Stimulated activated CD4-positive, alpha-beta T cell treated with anti-CD3 and anti-CD28 coated beads, TNF-alpha, amount 100 ng/mL, for 4 hours (primary cell): ENCODE results near the gene RAET1G.
"Not testable (repeated sequence)": the region's sequence is repeated elsewhere in the genome, so short reads cannot be mapped to it uniquely, and the experiment has no call there.

ENCODE experiments used
- DNase-seq, 3 experiments: peaks; one replicate each; pipeline ENCODE4 v3.0.0-alpha.2; 2020; ENCODE audit warnings: low read depth in 3 of 3

RAET1G gene

DNA sequence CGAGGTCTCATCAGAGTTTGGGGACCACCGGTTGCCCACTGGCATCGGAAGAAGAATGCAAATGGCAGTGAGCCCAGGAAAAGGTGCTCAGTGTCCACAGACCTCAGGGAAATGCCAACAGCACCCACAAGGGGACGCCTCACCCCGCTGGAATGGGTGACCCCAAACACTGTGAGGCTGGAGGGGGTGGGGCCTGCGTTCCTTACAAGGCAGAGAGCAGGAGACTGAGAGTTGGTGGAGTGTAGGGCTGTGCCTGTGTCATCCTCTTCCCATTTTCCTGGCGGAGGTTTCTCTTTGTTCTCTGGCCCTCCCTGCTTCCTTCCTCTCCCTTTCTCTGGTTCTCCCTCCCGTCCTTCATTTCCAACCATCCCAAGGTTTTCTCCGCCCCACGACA is 31.0 kb upstream of the RAET1G start:
- not testable (repeated sequence) for DNase-seq

DNA sequence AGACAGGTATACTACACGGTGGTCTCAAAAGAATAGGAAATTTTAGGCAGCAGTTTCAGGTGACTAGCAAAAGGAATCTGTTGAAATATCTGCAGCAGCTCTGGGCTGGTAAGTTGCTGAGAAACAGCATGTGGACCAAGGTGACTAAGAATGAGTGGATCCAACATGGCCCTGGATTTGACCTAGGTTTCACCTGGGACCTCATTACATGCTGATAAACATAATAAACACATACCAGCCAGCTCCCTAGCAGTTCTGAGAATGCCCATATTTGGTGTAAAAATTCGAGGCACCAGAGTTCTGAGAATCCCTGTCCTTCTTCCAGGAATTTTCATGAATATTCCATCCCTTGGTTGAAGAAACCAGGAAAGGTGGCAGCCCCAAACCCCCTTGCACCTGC is 30.5 kb upstream of the RAET1G start:
- DNase-seq = not testable (repeated sequence)

DNA sequence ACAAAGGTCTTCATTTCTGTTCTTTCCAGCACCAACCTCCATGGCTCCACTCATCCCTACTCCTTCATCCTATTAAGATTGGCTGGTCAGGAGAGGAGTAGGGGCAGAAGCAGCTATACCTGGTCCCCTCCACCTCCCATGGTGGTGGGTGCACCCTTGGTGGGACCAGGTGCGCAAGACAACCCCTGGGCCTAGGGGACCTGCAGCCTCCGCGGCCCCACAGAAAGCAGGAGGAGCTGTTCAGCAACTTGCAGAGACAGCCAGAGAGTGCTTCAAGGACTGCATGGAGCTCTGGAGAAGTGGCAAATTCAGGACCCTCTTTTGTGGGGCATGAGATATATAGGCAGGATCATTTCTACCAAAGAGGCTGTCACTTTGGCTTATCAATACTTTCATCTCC is 28.7 kb upstream of the RAET1G start:
- no peak for DNase-seq

DNA sequence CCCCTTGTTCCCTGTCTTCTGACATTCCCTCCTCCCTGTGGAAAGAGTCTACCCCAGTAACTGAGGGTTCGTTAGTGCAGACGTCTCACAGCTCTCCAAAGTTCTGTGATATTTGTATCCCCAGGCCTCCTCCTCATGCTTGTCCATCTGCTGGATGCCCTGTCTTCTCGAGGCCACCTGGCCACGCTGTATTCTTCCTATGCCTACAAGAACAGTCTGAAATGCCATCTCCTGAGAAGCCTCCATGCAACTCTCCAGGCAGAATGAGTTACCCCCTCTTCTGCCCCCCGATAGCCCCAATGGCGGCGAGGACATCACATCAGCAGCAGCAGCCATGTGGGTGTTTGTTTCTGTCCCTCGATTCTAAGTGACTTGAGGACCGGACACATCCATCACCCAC is 28.2 kb upstream of the RAET1G start:
- DNase-seq = no peak

DNA sequence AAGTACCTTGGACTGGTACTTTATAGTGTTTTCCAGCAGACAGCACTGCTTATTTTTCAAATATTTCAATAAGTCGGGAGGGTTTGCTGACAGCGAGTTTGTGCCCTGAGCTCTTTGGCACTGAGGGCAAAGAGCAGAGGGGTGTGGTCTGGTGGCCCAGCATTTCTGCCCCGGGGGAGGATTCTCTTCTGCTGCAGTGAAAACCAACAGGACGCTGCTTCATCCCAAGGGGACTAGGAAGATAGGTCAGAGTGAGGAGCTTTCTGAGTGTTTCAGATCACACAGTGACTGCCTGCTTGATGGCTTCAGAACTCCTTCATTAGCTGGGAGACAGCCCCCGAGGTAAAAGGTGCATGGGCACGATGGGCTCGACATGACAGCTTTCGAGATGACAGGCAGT is 27.5 kb upstream of the RAET1G start:
- no peak for DNase-seq

DNA sequence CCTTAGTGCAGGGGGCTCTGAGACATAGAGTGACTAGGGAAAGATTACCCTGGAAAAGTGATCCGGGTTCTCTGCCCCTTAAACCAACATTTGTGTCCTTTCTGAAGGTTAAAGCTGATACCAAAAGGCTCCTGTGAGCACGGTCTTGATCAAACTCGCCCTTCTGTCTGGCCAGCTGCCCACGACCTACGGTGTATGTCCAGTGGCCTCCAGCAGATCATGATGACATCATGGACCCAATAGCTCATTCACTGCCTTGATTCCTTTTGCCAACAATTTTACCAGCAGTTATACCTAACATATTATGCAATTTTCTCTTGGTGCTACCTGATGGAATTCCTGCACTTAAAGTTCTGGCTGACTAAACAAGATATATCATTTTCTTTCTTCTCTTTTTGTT is 25.7 kb upstream of the RAET1G start:
- DNase-seq = no peak

DNA sequence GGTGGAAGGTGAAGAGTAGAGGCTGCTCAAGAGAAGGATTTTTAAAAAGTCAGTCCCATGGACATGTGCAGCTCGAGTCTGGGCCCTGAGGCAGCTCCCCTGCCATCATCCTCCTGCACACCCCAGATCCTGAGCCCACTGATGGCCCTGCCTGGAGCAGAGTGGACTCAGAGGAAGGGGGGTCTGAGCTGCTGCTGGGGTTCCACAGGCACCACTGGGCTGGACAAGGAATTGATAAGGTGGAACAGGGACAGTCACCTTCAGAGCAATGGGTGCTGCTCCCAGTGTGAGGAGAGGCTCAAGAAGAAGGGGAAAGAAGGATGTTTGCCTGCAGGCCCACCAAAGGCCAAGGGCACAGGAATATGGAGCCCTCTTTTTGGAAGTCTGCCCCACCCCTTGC is 25.1 kb upstream of the RAET1G start:
- DNase-seq = no peak

DNA sequence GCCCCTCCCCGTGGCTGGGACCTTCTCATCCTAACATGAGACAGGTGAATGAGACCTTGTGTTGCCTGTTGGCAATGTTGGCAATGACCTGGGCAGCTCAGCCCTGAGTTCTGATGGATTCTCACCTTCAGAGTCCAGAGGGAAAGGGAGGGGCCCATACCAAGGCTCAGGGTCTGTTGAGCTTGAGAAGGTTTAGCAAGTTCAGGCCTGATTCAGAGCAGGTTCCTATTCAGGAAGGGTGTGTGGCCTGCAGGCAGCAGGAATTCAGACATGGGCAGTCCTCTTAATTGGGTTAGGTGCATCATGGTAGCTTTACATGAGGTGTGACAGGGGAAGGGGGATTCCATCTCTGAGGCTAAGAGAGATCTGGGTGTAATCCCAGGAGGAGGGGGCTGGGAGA is 24.6 kb upstream of the RAET1G start:
- DNase-seq = not testable (repeated sequence)

DNA sequence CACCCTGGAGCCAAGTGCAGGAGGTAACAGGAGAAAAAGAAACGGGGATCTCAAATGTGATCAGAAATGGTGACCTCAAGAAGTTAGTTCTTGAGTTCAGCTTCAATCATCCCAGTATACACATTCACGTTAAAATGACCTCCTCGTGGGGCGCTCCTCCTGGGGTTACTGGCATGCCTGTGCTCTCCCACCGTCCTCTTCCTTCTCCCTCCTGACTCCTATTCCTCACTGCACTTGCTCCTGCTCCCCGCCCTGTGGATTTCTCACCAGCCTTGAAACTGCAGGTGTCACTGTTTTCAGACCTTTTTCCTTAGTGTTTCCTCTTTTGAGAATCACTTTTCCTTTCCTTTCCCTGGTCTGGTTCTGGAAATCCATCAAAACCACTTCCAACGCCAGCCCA is 23.7 kb upstream of the RAET1G start:
- DNase-seq = not testable (repeated sequence)

DNA sequence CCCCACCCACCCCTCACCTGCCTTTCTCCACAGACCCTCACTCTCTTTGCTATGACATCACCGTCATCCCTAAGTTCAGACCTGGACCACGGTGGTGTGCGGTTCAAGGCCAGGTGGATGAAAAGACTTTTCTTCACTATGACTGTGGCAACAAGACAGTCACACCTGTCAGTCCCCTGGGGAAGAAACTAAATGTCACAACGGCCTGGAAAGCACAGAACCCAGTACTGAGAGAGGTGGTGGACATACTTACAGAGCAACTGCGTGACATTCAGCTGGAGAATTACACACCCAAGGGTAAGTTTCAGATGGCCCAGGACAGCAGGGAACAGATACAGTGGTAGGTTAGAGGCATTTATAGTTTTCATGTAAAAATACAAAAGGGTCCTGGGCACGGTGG is 22.4 kb upstream of the RAET1G start:
- DNase-seq = not testable (repeated sequence)

DNA sequence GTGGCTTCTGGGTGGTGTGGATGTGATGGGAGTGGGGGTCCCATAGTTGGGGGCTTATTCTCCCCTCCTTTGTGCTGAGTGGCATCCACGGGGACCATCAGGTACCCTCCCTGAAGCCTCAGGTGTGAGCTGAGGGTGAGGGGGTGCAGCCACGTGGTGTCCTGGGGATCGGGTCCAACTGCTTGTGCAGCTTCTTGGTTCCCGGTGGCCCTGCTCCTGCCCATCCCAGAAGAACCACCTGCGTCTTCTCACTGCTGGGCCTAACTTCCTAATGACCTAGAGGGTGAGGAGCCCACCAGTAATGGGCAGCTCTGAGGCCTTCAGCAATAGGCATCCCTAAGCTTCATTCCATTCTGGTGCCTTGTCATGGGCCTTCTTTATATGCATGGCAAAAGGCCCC is 20.4 kb upstream of the RAET1G start:
- DNase-seq = not testable (repeated sequence)

DNA sequence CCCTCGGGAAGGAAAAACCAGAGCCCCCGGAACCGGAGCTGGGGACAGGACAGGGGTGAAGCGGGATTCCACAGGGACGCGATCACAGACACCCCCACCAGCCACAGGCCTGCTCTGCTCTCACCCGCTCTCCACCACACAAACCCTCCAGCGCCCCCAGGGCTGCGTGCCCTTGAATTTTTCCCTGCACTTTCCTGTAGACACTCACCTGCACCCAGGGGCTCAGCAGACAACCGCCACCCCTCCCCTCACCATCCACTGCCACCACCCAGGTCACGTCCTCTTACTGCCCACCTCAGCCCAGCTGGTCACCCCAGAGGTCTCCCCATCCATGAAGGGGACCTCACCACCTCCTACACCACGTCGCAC is 19.5 kb upstream of the RAET1G start:
- no peak for DNase-seq

DNA sequence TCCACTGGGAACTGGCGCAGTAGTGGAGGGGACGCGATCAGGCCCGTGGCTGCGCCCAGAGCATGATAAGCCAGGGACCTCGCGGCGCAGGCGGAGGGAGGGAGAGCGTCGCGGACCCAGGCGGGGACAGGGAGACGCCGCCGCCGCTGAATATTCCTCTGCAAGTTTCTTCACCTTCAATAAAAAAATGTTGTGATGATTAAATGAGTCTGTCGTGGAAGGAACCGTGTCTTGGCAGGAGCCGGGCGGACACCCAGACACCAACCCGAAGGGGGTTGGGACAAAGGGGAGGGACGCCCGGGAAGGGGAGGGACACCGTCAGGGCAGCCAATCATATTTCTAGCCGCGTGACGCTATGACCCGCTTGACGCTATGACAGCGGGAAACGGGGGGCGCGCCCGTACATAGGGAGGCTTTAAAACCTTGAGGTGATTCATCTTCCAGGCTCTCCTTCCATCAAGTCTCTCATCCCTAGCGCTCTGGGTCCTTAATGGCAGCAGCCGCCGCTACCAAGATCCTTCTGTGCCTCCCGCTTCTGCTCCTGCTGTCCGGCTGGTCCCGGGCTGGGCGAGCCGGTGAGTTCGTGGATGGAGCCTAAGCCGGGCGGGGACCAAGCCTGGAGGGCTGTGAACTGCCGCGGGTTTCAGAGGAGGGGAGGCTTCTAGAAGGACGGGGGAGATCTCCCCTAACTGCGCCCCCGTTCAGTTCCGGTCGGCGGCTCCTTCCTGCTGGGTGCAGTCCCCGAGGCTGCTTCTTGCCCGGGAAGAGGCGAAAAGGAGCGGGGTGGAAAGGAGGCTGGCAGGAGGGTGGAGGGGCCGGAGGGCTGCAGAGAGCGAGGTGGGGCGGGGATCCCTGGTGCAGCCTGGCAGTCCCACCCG is 18.9 kb upstream of the RAET1G start, which contains the start of gene ULBP2:
ULBP2 (plus strand) TSS at position 432 of the 878 bp plus-strand sequence; CDS start at position 491, 59 bp downstream.
- DNase-seq = peak; percentile 72 to 86 (median 82)

DNA sequence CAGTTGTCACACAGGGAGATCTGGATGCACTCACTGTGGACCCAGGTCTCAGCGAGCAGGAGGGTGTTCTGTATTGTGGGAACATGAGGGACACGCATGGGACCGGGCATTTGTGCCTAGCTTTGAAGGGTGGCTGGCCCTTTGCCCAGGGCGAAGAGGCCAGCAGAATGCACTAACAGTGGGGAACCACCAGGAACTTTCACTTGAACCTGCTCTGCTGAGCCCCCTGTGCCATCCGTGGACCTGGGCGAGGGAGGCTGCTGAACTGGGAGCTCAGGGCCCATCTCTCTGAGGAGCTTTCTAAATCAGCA is 17.7 kb upstream of the RAET1G start:
- DNase-seq = no peak

DNA sequence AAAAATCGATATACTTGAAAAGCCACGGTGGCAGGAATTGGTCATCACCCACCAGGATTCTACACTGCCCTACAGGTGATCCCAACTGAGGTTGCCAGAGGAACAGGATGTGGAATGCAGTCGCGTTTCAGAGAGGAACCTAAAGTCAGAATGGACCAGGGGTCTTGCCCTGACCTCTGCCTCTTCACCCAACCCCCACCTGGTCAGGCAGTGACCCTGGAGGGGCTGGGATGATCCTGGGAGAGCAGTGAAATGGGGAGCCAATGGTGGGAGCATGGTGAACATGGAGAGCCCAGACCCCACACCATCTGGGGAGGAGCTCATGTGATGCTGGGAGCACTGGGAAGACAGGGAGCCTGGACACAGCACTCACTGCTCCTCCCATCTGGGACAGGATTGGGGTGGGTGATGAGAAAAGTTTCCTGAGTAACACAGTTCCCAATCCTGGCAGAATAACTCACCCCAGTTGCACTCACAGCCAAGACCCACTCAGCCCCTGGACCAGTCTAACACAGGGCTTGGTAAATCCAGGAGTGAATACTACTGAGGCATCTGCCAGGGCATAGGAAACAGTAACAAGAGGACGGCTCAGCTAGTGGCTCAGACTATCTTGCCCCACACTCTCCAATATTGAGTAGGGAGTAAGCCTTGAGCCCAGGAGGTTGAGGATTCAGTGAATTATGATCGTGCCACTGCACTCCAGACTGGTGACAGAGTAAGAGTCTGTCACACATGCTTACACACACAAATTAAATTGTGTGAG is 17.2 kb upstream of the RAET1G start:
- DNase-seq = no peak

DNA sequence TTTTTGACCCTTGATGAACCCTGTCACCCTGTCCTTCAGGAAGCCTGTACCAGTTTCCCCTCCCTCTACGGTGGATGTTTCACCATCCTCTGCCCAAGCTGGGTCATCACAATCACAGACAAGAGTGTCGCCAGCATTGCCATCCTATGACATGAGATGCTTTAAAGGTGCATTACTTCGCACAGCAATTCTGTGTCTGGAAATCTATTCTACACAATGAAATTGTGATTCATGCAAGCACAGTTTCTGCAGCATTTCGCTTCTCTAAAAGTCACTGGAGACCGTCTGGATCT is 16.4 kb upstream of the RAET1G start:
- no peak for DNase-seq

DNA sequence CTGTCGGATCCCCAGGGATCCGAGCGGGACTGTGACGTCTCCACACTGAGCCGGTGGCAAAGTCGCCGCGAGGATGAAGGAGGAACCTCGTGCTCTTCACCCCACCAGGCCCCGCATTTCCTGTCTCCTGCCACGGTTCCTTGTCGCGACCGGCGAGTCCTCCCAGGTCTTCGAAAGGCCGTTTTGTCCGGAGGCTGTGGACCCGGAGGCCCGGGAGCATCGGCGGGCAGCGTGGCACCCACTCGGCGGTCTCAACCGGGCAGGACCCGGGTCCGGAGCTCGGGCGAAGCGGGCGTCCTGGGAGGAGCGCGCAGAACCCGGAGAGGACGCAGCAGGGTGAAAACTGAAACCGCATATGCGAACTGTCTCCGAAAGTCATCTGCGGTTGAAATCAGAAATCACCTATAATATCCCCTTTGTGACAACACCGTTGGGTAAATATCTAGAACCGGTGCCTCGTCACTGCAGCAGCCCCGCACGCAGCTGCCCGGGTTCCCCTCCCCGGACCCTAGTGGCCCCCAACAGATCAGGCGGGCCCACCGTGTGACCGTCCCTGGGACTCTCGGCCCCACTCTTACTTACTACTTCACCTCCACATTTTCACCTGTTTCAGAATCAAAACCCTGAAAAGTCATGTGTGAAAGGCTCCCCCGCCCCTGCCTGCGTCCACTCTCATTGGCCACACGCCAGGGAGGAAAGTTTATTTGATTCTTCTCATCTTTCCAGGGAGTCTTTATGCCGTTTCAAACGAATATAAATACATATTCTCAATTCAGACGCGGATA is 15.8 kb upstream of the RAET1G start:
- peak in 1 of 3 experiments; percentile 20 for DNase-seq

DNA sequence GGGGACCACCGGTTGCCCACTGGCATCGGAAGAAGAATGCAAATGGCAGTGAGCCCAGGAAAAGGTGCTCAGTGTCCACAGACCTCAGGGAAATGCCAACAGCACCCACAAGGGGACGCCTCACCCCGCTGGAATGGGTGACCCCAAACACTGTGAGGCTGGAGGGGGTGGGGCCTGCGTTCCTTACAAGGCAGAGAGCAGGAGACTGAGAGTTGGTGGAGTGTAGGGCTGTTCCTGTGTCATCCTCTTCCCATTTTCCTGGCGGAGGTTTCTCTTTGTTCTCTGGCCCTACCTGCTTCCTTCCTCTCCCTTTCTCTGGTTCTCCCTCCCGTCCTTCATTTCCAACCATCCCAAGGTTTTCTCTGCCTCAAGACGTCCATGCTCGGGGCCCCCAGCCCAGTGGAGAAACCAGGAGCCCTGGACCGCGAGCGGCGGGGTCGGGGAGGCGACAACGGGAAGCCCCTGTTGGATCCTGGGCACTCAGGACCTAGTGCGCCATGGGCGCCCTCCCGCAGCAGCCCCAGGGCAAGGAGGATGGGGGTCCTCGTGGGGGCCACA is 15.2 kb upstream of the RAET1G start:
- DNase-seq = not testable (repeated sequence)

DNA sequence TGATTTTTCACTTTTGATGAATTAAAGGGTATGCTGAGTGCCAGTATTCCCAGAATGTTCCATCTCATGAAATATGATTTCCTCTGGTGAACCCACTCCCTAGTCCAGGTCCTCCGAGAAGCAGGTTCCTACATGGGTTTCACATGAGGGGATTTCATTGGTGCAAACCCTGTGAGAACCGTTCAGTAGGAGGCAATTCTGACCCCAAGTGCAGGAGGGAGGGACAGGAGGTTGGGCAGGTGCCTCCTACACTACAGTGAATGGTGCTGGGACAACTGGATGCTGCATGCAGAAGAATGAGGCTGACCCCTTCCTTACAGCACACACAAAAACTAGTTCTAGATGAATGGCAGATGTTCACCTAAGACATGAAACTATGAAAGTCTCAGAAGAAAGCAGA is 13.8 kb upstream of the RAET1G start:
- DNase-seq = no peak

DNA sequence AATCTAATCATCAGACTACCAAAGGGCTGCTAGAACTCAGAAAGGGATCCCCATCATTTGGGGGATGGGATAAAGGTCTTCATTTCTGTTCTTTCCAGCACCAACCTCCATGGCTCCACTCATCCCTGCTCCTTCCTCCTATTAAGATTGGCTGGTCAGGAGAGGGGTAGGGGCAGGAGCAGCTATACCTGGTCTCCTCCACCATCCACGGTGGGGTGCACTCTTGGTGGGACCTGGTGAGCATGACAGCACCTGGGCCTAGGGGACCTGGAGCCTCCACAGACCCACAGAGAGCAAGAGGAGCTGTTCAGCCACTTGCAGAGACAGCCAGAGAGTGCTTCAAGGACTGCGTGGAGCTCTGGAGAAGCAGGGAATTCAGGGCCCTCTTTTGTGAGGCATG is 12.7 kb upstream of the RAET1G start:
- DNase-seq = no peak

DNA sequence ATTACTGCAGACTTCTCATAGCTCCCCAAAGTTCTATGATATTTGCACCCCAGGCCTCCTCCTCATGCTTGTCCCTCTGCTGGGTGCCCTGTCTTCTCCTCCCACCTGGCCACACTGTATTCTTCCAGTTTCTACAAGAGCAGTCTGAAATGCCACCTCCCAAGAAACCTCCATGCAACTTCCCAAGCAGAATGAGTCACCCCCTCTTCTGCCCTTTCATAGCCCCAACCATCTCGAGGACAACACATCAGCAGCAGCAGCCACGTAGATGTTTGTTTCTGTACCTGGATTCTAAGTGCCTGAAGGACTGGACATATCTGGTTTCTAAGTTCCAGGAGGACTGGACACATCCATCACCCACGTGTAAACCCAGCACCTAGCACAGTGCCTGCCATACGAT is 12.3 kb upstream of the RAET1G start:
- DNase-seq = no peak
